Thyroid gland (tissue), 4 donors: ENCODE data around the gene NUDT16L1. TPM values are rescaled to one million over a fixed set of nuclear protein-coding genes. Genes with fewer than 3 reads are reported as not detected.

Source experiments
- DNase-seq, 2 donors: peaks; one replicate each; pipeline ENCODE4 v3.0.0-alpha.2; 2019
- H3K27ac ChIP-seq, 3 donors: fragments of 200-600 bp; sonication (generic); 1 replicate in 2 of 3; 2 replicates in 1 of 3; pipeline ENCODE4 v1.5.1; 2016 to 2019; ENCODE audit warnings: mild to moderate bottlenecking in 1 of 3, moderate library complexity in 1 of 3
- H3K27me3 ChIP-seq: fragments of 200-600 bp; sonication (generic); one replicate; pipeline ENCODE4 v1.5.1; 2019
- H3K36me3 ChIP-seq, 2 donors: fragments of 200-600 bp; sonication (generic); one replicate each; pipeline ENCODE4 v1.5.1; 2016 to 2019
- H3K4me1 ChIP-seq, 2 donors: fragments of 200-600 bp; sonication (generic); one replicate each; pipeline ENCODE4 v1.5.1; 2017 to 2019
- H3K4me3 ChIP-seq, 3 donors: fragments of 200-600 bp; sonication (generic); replicated peaks in 1 of 3; 1 replicate in 2 of 3; 2 replicates in 1 of 3; pipeline ENCODE4 v1.5.1; 2016; ENCODE audit warnings: mild to moderate bottlenecking in 1 of 3
- H3K9me3 ChIP-seq: fragments of 200-600 bp; sonication (generic); one replicate; pipeline ENCODE4 v1.5.1; 2017
- CTCF ChIP-seq, 6 experiments: fragments of 200-600 bp in 3 of 6; fragments of 450-650 bp in 3 of 6; sonication (generic) in 3 of 6; IDR thresholded peaks; one replicate each; pipeline ENCODE4 v1.5.1; 2016 to 2019; ENCODE audit warnings: antibody characterized with exemption in 6 of 6, mild to moderate bottlenecking in 2 of 6, inconsistent platforms in 1 of 6, moderate library complexity in 1 of 6
- POLR2A ChIP-seq, 2 donors: fragments of 450-650 bp; IDR thresholded peaks; one replicate each; pipeline ENCODE4 v1.6.1; 2017; ENCODE audit warnings: antibody characterized with exemption in 2 of 2, mild to moderate bottlenecking in 2 of 2, moderate library complexity in 1 of 2
- WGBS, 2 donors: methylation state at CpG; one replicate each; pipeline ENCODE4 v1.1.5; 2017; 5-methylcytosine and 5-hydroxymethylcytosine counted together
- intact Hi-C: fragments of 100-400 bp; cut with DNase I; formaldehyde crosslinking; loops from one replicate; pipeline ENCODE4 v1.15.1; 2023
- total RNA-seq, 4 donors: library from RNA; depleted of rRNA; stranded (reverse); fragments of >200 nt; gene quantifications; one replicate each; pipeline ENCODE4 v1.2.3, GENCODE V29; 2016

Gene NUDT16L1
- total RNA-seq, 4 donors from 2014 or later = 27.0 to 61.1 (median 38.9) TPM

GRCh38 chr16:4689864-4690704, 3.3 kb upstream of the NUDT16L1 start:
- no peaks in the 10 kb centered on the region for H3K27me3 ChIP-seq
- intact Hi-C loops = no loop called here
- 90 to 94% methylated on average over 24 to 31 of the region's 31 CpGs for WGBS, 2 donors
- H3K4me3 ChIP-seq = no peak overlapping the region
- no peak overlapping the region for H3K27ac ChIP-seq
- peaks cover 11 to 12% of the 10 kb centered on the region in 2 donors for H3K36me3 ChIP-seq
- no peaks in the 10 kb centered on the region for H3K9me3 ChIP-seq
- DNase-seq = no peak
- TF ChIP-seq POLR2A (IDR thresholded peaks at IDR 0.05) = no peak
- no peak for TF ChIP-seq CTCF (IDR thresholded peaks at IDR 0.05)
- H3K4me1 ChIP-seq = peaks cover 15 to 18% of the 10 kb centered on the region in 2 donors

GRCh38 chr16:4690946-4691665, 2.3 kb upstream of the NUDT16L1 start:
- 80 to 87% methylated on average over 19 of the region's 19 CpGs for WGBS, 2 donors
- Histone ChIP-seq H3K27me3 (no peaks in the 10 kb centered on the region), H3K4me1 (peaks cover 15 to 22% of the 10 kb centered on the region in 2 donors), H3K4me3 (no peak overlapping the region), H3K9me3 (no peaks in the 10 kb centered on the region), H3K36me3 (peaks cover 9 to 21% of the 10 kb centered on the region in 2 donors), H3K27ac (no peak overlapping the region)
- intact Hi-C loops = no loop called here
- TF ChIP-seq POLR2A (IDR thresholded peaks at IDR 0.05) = no peak
- no peak for TF ChIP-seq CTCF (IDR thresholded peaks at IDR 0.05)
- DNase-seq = no peak

GRCh38 chr16:4691666-4692412, 1.5 kb upstream of the NUDT16L1 start:
- DNase-seq = no peak
- H3K36me3 ChIP-seq = peaks cover 13 to 17% of the 10 kb centered on the region in 2 donors
- TF ChIP-seq CTCF (IDR thresholded peaks at IDR 0.05) (no peak), POLR2A (IDR thresholded peaks at IDR 0.05) (no peak)
- intact Hi-C loops = no loop called here
- no peaks in the 10 kb centered on the region for H3K9me3 ChIP-seq
- H3K27ac ChIP-seq = no peak overlapping the region
- H3K27me3 ChIP-seq = no peaks in the 10 kb centered on the region
- 65 to 80% methylated on average over 6 to 9 of the region's 20 CpGs for WGBS, 2 donors
- peaks cover 15 to 22% of the 10 kb centered on the region in 2 donors for H3K4me1 ChIP-seq
- no peak overlapping the region for H3K4me3 ChIP-seq

- Histone ChIP-seq H3K27me3 (no peaks in the 10 kb centered on the region), H3K4me3 (peak overlapping the region in 2 of 3 donors; percentile 64 to 97), H3K4me1 (peaks cover 15 to 22% of the 10 kb centered on the region in 2 donors), H3K9me3 (no peaks in the 10 kb centered on the region), H3K27ac (peak overlapping the region; percentile 31 to 69 (median 48)), H3K36me3 (peaks cover 17 to 22% of the 10 kb centered on the region in 2 donors)
- intact Hi-C loops = no loop called here
- no peak for TF ChIP-seq POLR2A (IDR thresholded peaks at IDR 0.05)
- TF ChIP-seq CTCF (IDR thresholded peaks at IDR 0.05) = no peak
- no peak for DNase-seq
- WGBS, 2 donors = 24 to 34% methylated on average over 20 to 23 of the region's 31 CpGs
These were observed 684 bp upstream of the NUDT16L1 start for GRCh38 chr16:4692460-4693295.
